Fibroblast of pulmonary artery (primary cell): ENCODE data around the gene PTCH2.
"Not testable (repeated sequence)": the region's sequence is repeated elsewhere in the genome, so short reads cannot be mapped to it uniquely, and the experiment has no call there.

ENCODE experiments used
- DNase-seq: peaks from one replicate; pipeline ENCODE4 v3.0.0-alpha.2; 2010; ENCODE audit warnings: low read depth
- H3K4me3 ChIP-seq: replicated peaks from 2 replicates; pipeline ENCODE4 v1.5.1; 2011; ENCODE audit warnings: low read depth, mild to moderate bottlenecking, control low read depth, low read length, moderate library complexity
- TF ChIP-seq, protein P1 (sequence below): IDR thresholded peaks from 2 replicates; pipeline ENCODE4 v1.5.1; 2011; ENCODE audit warnings: mild to moderate bottlenecking, control low read depth, low read length, inconsistent platforms; ENCODE audit errors: missing control alignments

The PTCH2 gene

DNA sequence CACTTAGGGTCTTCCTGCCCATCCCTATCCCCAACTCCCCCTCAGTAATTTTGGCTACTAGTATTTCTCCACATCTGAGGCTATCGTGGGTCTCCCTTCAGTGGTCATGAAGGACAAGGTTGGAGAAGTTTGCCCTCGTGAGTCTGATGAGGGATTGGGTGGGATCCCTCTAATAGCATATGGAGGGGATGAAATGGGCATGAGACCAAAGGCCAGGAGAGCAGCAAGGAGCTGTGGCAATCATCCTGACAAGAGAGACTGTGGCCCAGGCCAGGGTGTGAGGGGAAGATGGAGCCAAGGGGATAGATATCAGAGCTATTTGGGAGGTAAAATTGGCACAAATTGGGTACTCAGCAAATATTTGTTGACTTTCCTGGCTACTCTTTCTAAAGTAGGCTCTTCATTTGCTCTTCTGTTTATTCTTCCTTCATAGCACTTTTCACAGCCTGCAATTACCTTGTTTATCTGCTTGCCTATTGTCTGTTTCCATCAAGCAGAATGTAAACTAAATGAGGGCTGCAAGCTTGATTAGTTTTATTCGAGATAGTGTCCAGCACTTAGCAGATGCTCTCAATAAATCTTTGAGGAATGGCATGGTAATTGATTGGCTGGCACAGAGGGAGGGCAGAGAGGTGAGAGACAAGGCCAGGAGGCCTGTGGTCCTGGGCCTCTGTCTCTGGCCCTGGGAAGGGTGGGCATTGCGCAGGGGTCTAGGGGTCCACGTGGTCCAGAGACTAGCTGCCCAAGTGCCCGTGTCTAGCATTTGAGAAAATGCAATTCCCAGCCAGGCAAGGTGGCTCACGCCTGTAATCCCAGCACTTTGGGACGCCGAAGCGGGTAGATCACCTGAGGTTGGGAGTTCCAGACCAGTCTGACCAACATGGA, 44.3 kb downstream of the PTCH2 start:
- H3K4me3 ChIP-seq: no peak overlapping the region
- TF ChIP-seq, protein P1, sequence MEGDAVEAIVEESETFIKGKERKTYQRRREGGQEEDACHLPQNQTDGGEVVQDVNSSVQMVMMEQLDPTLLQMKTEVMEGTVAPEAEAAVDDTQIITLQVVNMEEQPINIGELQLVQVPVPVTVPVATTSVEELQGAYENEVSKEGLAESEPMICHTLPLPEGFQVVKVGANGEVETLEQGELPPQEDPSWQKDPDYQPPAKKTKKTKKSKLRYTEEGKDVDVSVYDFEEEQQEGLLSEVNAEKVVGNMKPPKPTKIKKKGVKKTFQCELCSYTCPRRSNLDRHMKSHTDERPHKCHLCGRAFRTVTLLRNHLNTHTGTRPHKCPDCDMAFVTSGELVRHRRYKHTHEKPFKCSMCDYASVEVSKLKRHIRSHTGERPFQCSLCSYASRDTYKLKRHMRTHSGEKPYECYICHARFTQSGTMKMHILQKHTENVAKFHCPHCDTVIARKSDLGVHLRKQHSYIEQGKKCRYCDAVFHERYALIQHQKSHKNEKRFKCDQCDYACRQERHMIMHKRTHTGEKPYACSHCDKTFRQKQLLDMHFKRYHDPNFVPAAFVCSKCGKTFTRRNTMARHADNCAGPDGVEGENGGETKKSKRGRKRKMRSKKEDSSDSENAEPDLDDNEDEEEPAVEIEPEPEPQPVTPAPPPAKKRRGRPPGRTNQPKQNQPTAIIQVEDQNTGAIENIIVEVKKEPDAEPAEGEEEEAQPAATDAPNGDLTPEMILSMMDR: no peak
- no peak for DNase-seq

DNA sequence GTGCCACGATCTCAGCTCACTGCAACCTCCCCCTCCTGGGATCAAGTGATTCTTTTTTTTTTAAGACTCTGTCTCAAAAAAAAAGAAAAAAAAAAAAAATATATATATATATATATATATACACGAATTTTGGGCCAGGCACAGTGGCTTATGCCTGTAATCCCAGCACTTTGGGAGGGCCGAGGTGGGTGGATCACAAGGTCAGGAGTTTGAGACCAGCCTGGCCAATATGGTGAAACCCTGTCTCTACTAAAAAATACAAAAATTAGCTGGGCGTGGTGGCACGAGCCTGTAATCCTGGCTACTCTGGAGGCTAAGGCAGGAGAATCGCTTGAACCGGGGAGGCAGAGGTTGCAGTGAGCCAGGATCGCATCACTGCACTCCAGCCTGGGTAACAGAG, 45.2 kb downstream of the PTCH2 start:
- not testable (repeated sequence) for DNase-seq, H3K4me3 ChIP-seq

DNA sequence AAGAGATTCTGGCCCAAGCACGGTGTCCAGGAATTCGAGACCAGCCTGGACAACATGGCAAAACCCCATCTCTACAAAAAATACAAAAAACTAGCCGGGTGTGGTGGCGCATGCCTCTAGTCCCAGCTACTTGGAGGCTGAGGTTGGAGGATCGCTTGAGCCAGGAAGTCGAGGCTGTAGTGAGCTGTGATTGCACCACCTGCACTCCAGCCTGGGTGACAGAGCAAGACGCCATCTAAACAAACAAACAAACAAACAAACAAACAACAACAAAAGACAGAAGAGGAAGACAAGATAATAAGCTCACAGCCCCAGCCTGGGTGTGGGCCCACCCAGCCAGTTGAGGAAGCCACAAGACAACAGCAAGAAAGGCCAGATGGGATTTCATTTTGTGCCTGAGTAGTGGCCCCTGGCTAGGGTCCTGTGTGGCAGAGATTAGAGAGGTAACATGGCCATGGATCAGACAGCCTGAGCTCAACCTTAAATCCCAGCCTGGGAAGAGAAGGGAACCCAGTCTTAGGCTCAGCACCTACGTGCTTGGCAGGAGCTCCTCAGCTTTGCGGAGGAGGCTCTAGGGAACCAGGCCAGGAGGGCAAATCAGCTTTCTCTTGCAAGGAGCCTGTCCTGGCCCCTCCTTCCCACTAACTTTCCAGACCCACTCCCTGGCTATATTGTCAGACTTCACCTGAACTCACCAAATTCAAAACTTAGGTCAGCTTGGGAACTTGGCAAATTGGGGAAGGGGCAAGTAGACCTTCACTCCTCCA, 50.1 kb downstream of the PTCH2 start:
- TF ChIP-seq, protein P1: no peak
- H3K4me3 ChIP-seq: no peak overlapping the region
- DNase-seq: no peak

DNA sequence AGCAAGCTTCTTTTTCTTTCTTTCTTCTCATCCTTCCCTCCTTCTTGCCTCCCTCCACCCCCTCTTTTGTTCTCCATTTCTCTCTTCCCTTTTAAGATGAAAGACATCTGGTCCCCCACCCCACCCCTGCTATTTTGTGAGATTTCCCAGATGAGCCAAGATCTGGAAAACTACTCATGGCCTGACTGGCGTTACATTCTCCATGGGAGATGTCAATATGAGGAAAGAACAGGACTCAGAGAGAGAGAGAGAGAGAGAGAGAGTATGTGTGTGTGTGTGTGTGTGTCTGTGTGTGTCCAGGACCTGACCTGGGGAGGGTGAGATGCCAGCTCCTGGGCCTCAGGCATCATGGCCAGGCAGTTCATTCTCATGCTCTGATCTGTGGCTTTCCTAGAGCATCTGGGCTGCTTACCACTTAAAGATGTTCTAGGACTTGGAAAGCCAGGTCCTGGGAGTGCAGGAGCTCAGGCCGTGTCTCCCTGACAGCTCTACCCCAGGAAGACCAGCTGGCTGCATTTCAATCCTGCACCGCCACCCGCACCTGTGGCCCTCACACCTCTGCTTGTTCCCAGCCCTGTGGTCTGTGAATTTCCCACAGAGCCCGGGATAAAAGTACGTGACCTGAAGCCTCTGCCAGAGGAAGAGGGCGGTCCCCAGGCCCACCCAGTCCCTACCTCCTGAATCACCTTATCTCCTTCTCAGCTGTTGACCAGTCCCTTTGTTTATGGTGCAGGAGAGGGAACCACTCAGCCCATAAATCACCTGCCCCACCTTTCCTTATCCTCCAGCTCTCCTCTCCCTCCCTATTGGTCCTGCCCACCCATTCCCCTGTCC, 51.9 kb downstream of the PTCH2 start:
- TF ChIP-seq, protein P1: no peak
- H3K4me3 ChIP-seq: no peak overlapping the region
- DNase-seq: no peak

DNA sequence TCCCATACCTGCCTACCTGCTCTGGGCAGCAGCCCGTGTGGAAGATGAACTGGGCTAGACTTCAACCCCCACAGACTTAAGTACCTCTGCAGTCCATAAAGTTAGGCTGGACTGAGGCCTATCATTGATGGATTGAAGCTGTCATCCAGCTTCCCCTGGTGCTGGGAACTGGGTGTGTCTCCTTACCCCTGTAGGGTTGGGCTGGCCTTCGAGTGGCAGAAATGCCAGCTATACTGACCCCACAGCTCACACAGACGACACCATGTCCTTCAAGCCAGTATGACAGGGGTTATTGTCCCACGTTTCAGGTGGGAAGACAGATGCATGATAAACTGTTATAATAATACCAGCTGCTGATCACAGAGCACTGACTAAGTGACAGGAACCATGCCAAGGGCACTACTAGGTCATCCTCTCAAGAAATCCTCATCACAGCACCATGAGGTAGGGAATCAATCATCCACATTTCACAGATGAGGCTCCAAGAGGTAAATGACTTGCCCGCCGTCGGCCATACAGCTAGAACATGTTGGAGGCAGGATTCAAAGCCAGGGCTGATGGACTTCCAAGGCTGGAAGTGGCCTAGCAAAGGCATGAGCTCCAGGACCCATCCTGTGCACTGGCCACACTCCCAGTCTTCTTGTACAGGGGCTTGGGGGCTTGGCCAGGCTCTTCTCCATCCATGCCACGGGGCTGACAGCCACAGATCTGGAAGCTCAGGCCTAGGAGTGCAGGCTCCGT, 54.8 kb downstream of the PTCH2 start, which contains the start of gene BEST4:
TSS of gene BEST4 (minus strand) at position 51 of the 741 bp plus-strand sequence. CDS start 465 bp downstream, outside the sequence.
- DNase-seq: no peak
- TF ChIP-seq, protein P1: no peak
- H3K4me3 ChIP-seq: no peak within 1 kb of the TSS

DNA sequence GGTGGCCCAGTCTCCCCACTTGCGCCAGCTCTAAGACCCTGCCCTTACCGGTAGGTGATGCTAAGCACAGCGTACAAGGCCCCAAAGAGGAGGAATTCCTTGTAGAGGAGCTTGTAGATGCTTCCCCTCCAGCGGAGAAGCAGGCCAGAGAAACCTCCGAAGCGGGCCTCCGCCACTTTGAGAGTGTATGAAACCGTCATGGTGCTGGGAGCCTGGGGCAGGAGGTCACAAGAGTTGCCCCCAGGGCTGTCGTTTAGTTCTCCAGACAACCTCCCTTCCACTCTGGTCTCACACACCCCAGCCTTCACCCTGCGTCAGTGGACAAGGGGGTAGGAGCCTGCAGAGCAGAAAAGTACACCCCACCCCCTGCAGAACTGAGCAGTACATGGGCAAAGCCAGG, 55.5 kb downstream of the PTCH2 start:
- TF ChIP-seq, protein P1: no peak
- no peak overlapping the region for H3K4me3 ChIP-seq
- no peak for DNase-seq
